IPS-18a (cell line): Measurements from ENCODE around the gene ANGPTL7.

Experiments
- H3K27ac ChIP-seq: one replicate; pipeline ENCODE4 v1.5.1; 2013; ENCODE audit warnings: low read length
- H3K27me3 ChIP-seq: one replicate; pipeline ENCODE4 v1.6.1; 2013; ENCODE audit warnings: mild to moderate bottlenecking, low read length; ENCODE audit not compliant: control insufficient read depth, insufficient read depth
- H3K36me3 ChIP-seq: one replicate; pipeline ENCODE4 v1.6.1; 2013; ENCODE audit warnings: low read depth, low read length; ENCODE audit not compliant: control insufficient read depth
- H3K4me1 ChIP-seq: one replicate; pipeline ENCODE4 v1.6.1; 2013; ENCODE audit warnings: low read depth, low read length; ENCODE audit not compliant: control insufficient read depth
- H3K4me3 ChIP-seq: one replicate; pipeline ENCODE4 v1.5.1; 2013; ENCODE audit warnings: low read length
- H3K9ac ChIP-seq: one replicate; pipeline ENCODE4 v1.6.1; 2013; ENCODE audit warnings: mild to moderate bottlenecking, low read length, moderate library complexity
- H3K9me3 ChIP-seq: one replicate; pipeline ENCODE4 v1.6.1; 2013; ENCODE audit warnings: low read depth, low read length; ENCODE audit not compliant: control insufficient read depth

ANGPTL7 gene

GRCh38 chr1:11188858-11189451 lies at the start of gene ANGPTL7:
Gene ANGPTL7 (plus strand): TSS chr1:11189355. CDS start chr1:11189580, 225 bp downstream.
- Histone ChIP-seq H3K4me3 (no peak within 1 kb of the TSS), H3K27me3 (no peaks in the 10 kb centered on the region), H3K9ac (no peak within 1 kb of the TSS), H3K9me3 (no peaks in the 10 kb centered on the region), H3K36me3 (peaks cover 38% of the 10 kb centered on the region), H3K4me1 (no peaks in the 10 kb centered on the region), H3K27ac (no peak within 1 kb of the TSS)

DNA sequence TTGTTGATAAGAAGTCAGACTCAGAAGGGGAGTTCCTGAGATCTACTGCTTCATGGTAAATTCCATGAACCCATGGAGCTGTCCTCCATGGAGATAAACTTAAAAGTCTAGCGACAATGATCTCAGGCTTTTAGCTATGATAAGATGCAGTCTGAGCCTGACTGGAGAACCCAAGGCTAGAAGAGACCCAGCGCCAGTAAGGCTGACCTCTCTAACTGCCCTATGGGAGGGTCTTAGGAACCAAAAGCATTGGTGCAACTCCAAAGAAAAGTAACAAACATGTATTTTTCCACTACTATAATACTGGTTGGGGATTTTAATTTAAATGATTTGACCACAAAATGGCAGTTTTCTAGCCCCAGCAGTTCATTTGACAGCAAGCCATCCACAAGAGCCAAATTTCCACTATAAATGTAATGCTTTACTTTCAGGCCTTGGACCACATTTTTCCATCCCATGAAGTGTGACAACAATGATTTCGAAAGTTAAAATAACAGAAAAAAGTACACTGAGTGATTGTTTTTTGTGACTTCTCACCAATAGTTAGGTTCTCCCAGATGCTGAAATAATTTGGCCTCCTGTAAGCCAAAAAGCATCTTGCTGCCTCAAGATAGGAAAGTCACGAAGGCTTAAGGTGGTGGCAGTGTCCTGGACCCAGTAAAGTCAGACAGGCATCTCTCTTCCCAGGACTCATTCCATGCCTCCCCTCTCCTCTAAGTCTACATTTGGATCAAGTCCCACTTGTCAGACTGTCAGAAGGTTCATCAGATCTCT lies 46.4 kb upstream of the ANGPTL7 start:
- H3K9ac ChIP-seq = no peak overlapping the region
- H3K27me3 ChIP-seq = no peaks in the 10 kb centered on the region
- H3K4me1 ChIP-seq = peaks cover 8% of the 10 kb centered on the region
- H3K9me3 ChIP-seq = no peaks in the 10 kb centered on the region
- peaks cover 65% of the 10 kb centered on the region for H3K36me3 ChIP-seq
- H3K27ac ChIP-seq = no peak overlapping the region
- no peak overlapping the region for H3K4me3 ChIP-seq

GRCh38 chr1:11143401-11143800 lies 45.8 kb upstream of the ANGPTL7 start:
- Histone ChIP-seq H3K27me3 (no peaks in the 10 kb centered on the region), H3K4me1 (peaks cover 8% of the 10 kb centered on the region), H3K9me3 (no peaks in the 10 kb centered on the region), H3K27ac (no peak overlapping the region), H3K9ac (no peak overlapping the region), H3K36me3 (peaks cover 62% of the 10 kb centered on the region), H3K4me3 (no peak overlapping the region)

- Histone ChIP-seq H3K27ac (no peak overlapping the region), H3K9me3 (no peaks in the 10 kb centered on the region), H3K4me3 (no peak overlapping the region), H3K36me3 (peaks cover 59% of the 10 kb centered on the region), H3K9ac (no peak overlapping the region), H3K27me3 (no peaks in the 10 kb centered on the region), H3K4me1 (peaks cover 8% of the 10 kb centered on the region)
Measured at GRCh38 chr1:11143907-11144306, 45.2 kb upstream of the ANGPTL7 start.

DNA sequence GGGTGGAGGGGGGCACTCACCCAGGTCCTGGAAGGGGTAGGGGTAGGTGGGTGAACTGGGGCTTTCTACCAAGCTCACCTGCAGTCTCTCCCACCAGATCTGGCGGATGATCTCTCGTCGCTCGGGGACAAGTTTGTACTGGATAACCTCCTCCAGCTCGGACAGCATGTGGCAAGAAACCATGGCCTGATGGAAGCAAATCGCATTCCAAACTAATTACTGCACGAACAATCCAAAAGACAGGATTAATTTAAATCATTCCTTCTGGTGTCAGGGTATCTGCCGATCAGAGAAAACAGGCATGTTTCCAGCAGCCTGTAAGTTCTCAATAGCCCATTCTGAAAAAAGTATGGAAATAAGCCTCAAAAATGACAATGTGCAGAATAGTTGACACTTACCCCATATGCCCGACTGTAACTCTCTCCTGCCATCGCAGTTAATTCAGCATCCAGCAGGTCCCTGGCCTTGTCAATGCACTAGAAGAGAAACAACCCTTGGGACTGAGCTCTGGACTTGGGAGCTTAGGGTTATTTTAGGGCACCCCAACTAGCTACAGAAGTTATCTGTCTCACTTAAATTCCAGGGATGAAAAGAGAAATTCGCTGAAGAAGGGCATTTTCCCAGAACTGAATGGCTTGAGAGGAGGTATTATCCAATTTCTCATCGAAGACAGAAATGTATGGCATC lies 44.4 kb upstream of the ANGPTL7 start:
- Histone ChIP-seq H3K27me3 (no peaks in the 10 kb centered on the region), H3K27ac (no peak overlapping the region), H3K9ac (no peak overlapping the region), H3K9me3 (no peaks in the 10 kb centered on the region), H3K4me3 (no peak overlapping the region), H3K36me3 (peaks cover 61% of the 10 kb centered on the region), H3K4me1 (peaks cover 8% of the 10 kb centered on the region)

- H3K27me3 ChIP-seq = no peaks in the 10 kb centered on the region
- H3K4me1 ChIP-seq = peaks cover 8% of the 10 kb centered on the region
- H3K27ac ChIP-seq = no peak overlapping the region
- H3K9ac ChIP-seq = no peak overlapping the region
- no peak overlapping the region for H3K4me3 ChIP-seq
- peaks cover 62% of the 10 kb centered on the region for H3K36me3 ChIP-seq
- no peaks in the 10 kb centered on the region for H3K9me3 ChIP-seq
Measured at GRCh38 chr1:11145741-11146140, 43.4 kb upstream of the ANGPTL7 start.

DNA sequence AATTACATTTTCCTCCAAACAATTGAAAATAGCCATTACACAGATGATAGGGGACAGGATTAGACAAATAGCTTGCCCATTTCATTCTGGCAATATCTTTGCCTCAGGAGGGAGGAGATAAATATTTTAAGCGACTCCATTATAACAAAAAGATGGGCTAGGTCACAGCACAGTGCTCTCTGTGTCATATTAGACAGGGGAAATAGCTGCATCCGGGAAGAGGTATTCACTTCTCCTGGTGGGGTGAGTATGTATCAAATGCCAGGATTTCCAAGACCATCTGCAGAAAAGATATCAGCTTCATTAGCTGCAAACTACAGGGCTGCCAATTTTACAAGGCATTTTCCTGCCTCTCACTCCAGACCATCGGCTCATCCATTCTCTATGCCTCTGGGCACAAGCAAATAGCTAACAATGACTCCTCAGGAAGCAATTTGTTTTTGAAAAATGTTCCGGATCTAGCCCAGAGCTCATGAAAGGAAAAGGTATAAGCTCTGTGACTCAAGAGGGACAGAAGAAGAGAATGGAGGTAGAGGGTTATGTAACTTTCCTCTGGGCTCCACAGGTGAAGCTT lies 41.9 kb upstream of the ANGPTL7 start:
- H3K9me3 ChIP-seq = no peaks in the 10 kb centered on the region
- H3K36me3 ChIP-seq = peaks cover 62% of the 10 kb centered on the region
- no peak overlapping the region for H3K27ac ChIP-seq
- peaks cover 8% of the 10 kb centered on the region for H3K4me1 ChIP-seq
- no peak overlapping the region for H3K9ac ChIP-seq
- no peaks in the 10 kb centered on the region for H3K27me3 ChIP-seq
- H3K4me3 ChIP-seq = no peak overlapping the region

DNA sequence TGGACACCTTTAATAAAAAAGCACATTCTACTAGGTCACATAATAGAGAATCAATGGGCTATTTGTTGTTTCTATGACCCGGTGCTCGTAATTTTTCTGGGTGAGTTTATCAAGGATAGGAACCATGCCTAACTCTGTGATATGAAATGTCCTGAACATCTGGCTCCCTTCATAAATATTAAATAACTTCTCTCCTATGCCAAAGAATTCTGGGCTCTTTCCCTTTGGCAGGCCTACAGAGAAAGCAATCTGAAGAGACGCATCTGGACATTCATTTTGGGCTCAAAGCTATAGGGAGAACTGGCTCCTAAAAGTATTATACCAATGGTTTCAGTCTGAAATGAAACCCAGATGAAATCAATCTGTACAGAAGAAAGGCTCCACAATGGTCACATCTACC lies 38.8 kb upstream of the ANGPTL7 start:
- Histone ChIP-seq H3K4me1 (peaks cover 8% of the 10 kb centered on the region), H3K27ac (no peak overlapping the region), H3K9ac (no peak overlapping the region), H3K4me3 (no peak overlapping the region), H3K9me3 (no peaks in the 10 kb centered on the region), H3K27me3 (no peaks in the 10 kb centered on the region), H3K36me3 (peaks cover 43% of the 10 kb centered on the region)

DNA sequence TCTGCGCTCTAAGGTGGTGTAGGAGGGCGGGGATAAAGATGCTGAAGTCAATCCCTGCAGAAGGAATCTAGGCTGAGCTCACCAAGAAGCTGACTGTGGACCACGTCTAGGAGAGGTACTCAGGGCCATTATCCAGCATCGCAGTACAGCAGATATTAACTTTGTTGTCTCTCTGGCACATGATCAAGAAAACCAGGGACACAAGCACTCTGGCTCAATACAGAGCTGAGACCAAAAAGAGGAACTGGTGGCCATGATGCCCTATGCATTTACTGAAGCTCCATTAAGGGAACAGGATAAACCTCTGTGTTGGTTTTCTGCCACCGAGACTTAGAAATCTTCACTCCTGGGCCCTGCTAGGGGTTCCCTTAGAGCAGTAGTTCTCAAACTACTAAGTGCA lies 38.0 kb upstream of the ANGPTL7 start:
- H3K27ac ChIP-seq = no peak overlapping the region
- peaks cover 41% of the 10 kb centered on the region for H3K36me3 ChIP-seq
- H3K9me3 ChIP-seq = no peaks in the 10 kb centered on the region
- H3K4me3 ChIP-seq = no peak overlapping the region
- no peaks in the 10 kb centered on the region for H3K27me3 ChIP-seq
- no peak overlapping the region for H3K9ac ChIP-seq
- H3K4me1 ChIP-seq = peaks cover 8% of the 10 kb centered on the region

- peaks cover 7% of the 10 kb centered on the region for H3K4me1 ChIP-seq
- H3K27me3 ChIP-seq = no peaks in the 10 kb centered on the region
- H3K4me3 ChIP-seq = no peak overlapping the region
- no peak overlapping the region for H3K9ac ChIP-seq
- H3K9me3 ChIP-seq = no peaks in the 10 kb centered on the region
- H3K36me3 ChIP-seq = peaks cover 40% of the 10 kb centered on the region
- H3K27ac ChIP-seq = no peak overlapping the region
Measured at GRCh38 chr1:11151826-11152612, 37.1 kb upstream of the ANGPTL7 start.

DNA sequence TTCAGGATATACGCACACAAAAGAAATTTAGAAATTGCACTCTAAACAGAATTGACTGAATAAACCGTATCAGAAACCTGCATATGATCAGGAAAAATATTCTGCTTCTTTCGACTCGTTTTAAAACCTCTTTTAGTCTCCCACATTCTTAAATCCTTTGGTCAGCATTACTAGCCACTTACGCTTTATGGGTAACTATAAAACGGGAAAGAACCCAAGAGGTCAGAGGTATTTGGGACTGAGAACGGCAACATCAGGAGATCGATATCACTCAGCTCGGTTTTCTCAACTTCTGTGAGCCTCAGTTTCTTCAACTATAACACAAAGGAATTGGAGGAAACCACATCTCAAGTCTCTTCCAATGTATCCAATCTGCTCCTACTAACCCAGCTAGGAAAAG lies 36.4 kb upstream of the ANGPTL7 start:
- peaks cover 40% of the 10 kb centered on the region for H3K36me3 ChIP-seq
- H3K9me3 ChIP-seq = no peaks in the 10 kb centered on the region
- no peak overlapping the region for H3K27ac ChIP-seq
- no peaks in the 10 kb centered on the region for H3K27me3 ChIP-seq
- H3K4me3 ChIP-seq = no peak overlapping the region
- H3K4me1 ChIP-seq = peaks cover under 1% of the 10 kb centered on the region
- no peak overlapping the region for H3K9ac ChIP-seq
